ENCODE results near the gene METTL8.

METTL8 gene, protein sequence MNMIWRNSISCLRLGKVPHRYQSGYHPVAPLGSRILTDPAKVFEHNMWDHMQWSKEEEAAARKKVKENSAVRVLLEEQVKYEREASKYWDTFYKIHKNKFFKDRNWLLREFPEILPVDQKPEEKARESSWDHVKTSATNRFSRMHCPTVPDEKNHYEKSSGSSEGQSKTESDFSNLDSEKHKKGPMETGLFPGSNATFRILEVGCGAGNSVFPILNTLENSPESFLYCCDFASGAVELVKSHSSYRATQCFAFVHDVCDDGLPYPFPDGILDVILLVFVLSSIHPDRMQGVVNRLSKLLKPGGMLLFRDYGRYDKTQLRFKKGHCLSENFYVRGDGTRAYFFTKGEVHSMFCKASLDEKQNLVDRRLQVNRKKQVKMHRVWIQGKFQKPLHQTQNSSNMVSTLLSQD

DNA sequence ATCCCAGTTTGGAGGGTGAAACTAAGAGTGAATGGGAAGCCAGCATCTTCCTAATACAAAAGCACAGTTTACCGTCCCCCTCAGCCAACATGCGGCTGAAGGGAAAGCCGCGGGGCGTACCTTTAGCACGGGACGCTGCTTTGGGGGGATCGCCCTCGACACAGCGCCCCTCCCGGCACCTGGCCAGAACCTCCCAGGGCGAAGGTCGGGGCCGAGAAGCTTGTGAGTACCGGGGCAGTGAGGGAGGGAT, at the start of gene METTL8:
METTL8 (minus strand) TSS at position 228 of the 250 bp plus-strand sequence. CDS start 41,805 bp downstream, outside the sequence.
- no peak for DNase-seq (ENCODE audit: low read depth in 2 of 2)

DNA sequence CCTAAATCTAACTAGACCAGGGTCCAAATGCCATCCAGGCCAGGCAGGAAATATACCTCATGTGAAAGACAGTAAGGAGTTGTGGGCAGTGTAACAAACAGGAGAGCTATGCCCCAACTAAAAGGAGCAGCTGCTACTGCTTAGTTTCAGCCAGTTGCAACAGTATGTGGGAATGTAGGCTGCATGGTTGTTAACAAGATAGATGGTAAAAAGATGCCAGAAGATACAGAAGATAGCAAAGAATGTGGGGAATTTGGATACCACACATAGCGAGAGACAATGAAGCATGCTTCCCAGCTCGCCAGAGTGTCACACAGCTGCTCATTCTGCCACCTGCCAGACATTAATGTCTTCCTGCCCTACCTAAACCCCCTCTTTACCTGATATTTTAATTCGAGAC, 49.1 kb upstream of the METTL8 start:
- DNase-seq (ENCODE audit: low read depth in 2 of 2): no peak

DNA sequence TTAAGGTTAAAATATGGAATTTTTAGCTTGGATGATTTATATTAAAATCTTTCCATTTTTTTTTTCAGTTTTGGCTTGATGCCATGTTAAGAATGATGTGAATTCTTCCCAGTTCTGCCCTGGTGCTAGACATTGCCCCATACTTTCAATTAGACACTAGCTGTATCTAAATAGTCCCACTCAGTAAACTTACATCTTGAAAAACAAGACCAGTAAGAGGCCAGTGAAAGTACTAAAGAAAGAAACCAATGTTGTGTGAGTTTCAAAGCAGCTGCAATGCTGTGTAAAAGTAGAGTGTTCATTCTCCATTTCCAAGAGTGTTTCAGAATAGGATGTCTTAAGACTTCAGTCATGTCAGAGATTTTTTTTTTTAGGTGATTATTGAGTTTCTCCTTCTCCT, 48.5 kb upstream of the METTL8 start:
- DNase-seq (ENCODE audit: low read depth in 2 of 2): no peak

DNA sequence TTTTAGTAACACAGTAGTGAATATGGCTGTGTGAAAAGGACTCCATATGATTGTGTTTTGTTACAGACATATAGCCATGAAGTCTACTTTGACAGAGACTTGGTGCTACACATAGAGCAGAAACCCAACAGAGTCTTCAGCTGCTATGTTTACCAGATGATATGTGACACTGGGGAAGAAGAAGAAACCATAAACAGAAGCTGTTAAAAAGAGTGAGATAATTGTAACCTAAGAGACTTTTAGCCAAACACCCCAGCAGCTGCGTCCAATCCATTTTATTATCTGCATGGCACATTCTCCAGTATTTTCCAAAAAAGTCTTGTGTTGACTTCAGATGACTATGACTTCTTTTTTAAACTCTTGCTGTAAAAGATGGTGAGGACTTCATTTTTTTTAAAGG, 47.1 kb upstream of the METTL8 start:
- no peak for DNase-seq (ENCODE audit: low read depth in 2 of 2)

DNA sequence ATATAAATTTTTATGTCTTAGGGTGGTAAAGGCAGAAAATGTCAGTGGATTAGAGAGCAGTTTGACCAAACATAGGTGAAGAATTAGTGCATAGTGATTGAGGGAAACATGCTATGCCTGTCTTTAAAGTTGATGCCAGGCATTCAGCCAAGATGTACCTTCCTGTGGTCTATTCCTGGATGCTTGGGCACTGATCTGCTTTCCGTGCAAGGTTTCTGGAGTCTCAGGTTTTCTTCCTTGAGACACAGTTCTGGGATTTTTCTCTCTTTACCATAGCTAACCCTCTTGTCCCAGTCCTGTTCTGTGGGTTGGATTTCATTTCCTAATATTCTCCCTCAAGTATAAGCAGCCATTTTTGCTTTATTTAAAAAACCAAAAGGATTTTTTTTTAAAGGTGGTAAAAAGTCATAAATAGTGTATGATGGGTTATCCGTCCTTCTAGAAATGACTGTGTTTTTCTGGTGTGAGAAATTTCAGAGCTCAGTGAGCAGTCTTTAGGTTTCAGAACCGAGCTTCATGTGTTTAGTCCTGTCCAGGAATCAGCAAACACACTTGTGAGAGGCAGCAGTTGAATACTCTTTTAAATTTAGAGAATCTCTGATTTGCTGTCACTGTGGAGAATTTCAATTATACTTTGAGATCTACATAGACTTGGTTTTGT, 45.5 kb upstream of the METTL8 start:
- DNase-seq (ENCODE audit: low read depth in 2 of 2): no peak

DNA sequence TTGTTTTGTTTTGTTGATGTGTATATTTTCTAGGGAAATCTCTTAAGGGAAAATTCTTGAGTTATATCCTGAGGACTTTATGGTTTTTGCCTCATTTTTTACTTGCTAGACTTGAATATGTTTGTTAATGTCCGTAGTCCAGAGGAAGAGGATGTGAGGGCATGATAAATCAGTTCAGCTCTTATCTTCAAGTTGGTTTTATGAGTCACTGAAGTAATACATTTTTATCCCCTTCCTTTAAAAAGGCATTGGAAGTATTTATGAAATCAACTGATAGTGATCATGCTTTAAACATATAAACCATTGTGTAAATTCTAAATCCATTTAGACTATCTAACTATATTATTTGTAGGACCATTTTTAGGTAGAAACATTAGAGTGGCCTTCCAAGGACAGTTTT, 44.6 kb upstream of the METTL8 start:
- no peak for DNase-seq (ENCODE audit: low read depth in 2 of 2)

DNA sequence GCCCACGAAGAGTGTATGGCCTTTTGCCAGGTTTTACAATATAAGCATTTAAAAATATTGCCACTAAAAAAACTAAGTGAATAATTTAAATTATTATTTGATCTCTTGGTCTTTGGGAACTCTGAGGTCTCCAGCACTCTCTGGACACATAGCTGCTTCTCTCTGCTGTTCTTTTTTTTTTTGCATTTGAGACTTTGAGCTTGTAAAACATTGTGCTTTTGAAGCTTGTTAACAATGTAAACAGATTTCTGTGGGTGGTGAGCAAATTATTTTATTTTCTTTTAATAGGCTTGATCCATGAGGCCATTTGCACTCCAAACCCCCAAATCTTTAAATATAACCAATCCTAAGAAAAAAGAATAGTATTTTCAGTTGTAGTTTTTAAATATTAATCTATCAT, 42.2 kb upstream of the METTL8 start:
- no peak for DNase-seq (ENCODE audit: low read depth in 2 of 2)

DNA sequence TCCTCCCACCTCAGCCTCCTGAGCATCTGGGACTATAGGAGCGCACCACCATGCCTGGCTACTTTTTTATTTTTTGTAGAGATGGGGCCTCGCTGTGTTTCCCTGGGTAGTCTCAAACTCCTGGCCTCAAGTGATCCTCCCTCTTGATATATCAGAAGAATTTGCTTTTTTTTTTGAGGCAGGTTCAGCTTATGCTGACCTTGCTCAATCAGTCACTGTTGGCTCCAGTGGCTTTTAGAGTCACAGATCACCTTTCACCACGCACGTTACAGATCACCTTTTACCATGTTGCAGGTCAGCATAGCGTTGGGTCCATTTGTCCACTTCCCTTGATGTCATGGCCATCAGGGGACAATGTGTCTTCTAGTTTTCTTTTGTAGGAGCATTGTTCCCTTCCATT, 36.3 kb upstream of the METTL8 start:
- DNase-seq (ENCODE audit: low read depth in 2 of 2): no peak

DNA sequence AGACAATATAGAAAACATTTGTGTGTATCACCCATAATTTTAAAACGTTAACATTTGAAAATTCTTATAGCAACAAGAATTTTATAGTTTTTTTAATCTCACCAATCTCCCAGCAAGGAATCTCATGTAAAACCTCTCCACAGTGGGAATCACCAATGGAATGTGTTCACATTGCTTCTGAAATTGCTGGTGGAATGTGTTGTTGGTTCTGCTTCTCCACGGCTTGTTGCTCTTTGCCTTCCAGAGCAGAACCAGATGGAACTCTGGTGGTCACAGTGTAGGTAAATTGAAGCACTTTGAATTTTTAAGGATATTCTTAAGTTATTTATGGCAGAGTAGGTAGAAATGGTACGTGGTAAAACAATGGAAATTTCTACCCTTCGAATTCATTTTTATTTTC, 35.4 kb upstream of the METTL8 start:
- no peak for DNase-seq (ENCODE audit: low read depth in 2 of 2)

DNA sequence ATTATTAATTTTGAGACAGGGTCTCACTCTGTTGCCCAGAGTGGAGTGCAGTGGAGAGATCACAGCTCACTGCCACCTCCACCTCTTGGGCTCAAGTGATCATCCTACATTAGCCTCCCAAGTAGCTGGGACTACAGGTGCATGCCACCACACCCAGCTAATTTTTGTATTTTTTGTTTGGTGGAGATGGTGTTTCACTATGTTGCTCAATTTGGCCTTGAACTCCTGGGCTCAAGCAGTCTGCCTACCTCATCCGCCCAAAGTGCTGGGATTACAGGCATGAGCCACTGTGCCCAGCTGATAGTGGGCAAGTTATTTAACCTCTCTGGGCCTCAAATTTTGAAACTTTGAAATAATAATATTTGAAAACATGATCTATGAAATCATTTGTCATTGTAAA, 26.7 kb upstream of the METTL8 start:
- no peak for DNase-seq (ENCODE audit: low read depth in 2 of 2)

DNA sequence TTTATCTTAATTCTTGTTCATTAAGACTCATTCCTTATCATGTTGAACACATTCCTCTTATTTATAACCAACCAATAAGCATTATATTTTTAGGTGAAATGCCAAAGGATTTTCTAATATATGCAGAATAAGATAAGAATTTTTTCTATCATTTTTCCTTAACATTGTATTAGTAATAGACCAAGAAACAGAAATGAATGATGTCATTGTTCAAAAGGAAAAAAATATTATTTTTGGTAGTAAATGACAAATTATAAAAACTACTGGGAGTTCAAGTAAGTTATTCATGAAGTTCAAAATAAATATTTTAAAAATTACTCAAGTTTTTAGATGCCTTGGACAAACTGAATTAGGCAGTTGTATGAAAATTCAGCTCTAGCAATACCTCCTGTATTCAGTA, 25.7 kb upstream of the METTL8 start:
- no peak for DNase-seq (ENCODE audit: low read depth in 2 of 2)

DNA sequence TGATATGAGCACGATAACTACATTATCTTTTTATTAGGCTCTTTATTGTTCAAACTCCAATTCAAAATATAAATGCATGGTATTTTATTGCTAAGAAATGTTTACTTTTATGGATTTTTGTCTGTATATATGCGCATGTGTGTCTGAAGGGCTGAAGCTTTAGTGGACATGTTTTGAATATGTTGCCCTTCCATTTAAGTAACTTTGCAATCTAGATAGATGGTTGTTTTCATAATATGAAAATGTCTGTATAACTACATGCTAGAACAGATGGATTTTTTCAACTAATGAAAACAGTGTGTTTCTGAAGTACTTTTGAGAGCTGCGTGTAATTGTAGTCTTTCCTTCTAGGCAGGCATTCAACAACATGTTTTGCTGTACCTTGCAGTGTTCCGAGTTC, 19.0 kb upstream of the METTL8 start:
- no peak for DNase-seq (ENCODE audit: low read depth in 2 of 2)

DNA sequence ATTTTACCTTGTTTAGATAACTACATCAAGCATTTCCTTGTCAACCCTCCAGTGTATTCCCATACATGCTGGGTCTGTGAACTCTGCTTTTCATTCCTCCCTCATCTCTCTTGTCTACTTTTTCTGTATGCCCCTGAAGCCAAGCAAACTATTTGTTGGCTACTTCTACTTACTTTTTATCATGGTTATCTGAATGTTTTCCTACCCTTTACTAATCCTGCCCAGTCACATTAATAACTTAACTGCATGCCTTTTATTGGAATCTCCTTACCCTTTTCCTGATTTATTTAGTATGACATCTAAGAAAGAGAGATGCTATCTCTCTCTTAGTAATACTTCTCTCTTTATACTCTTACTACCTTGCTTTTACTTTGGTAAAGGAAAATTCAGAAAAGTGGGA, 17.3 kb upstream of the METTL8 start:
- no peak for DNase-seq (ENCODE audit: low read depth in 2 of 2)

DNA sequence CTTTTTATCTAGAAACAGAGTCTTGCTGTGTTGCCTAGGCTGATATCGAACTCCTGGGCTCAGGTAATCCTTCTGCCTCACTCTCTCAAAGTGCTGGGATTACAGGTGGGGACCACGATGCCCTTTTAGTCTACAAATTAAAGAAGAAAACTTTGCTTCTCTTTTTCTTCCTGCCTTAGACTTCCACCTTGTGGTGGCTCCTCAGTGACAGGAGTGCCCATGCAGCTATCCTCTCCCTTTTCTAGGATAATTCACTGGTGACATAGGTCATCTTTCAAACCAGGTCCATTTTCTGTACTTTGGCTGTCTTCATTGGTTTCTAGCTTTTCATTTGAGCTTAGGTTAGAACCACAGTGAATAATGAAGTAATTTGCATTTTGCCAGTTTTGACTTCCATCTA, 13.9 kb upstream of the METTL8 start:
- no peak for DNase-seq (ENCODE audit: low read depth in 2 of 2)

DNA sequence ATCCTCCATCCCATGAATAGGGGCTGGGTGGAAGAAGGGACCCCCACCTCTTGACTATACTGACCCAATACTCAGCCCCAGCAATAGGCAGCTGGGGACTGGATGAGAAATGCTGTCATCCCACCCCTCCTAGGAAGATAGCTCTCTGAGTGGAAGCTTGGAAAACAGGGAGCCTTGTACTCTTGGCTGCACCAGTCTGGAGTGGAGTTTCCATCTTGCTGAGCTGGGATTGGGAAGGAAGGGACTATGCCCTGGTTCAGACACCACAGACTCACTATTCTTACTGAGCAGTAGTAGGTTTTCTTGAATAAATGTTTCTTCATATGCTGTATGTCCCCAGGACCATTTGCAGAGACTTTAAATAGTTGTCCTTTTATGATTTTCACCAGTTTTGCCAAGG, 7.7 kb upstream of the METTL8 start:
- DNase-seq (ENCODE audit: low read depth in 2 of 2): no peak

DNA sequence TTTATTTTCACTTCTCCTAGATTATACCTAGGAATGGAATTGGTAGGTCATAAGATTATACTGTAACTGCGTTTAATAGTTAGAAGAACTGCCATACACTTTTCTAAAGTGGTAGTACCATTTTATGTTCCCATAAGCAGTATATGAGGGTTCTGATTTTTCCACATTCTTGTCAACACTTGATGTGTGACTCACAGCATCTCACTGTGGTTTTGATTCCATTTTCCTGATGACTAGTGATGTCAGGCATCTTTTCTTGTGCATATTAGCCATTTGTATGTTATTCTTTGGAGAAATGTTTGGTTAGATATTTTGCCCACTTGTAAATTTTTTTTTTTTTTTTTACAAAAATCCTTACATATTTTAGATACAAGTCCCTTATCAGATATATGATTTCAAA, 2.5 kb upstream of the METTL8 start:
- DNase-seq (ENCODE audit: low read depth in 2 of 2): no peak

DNA sequence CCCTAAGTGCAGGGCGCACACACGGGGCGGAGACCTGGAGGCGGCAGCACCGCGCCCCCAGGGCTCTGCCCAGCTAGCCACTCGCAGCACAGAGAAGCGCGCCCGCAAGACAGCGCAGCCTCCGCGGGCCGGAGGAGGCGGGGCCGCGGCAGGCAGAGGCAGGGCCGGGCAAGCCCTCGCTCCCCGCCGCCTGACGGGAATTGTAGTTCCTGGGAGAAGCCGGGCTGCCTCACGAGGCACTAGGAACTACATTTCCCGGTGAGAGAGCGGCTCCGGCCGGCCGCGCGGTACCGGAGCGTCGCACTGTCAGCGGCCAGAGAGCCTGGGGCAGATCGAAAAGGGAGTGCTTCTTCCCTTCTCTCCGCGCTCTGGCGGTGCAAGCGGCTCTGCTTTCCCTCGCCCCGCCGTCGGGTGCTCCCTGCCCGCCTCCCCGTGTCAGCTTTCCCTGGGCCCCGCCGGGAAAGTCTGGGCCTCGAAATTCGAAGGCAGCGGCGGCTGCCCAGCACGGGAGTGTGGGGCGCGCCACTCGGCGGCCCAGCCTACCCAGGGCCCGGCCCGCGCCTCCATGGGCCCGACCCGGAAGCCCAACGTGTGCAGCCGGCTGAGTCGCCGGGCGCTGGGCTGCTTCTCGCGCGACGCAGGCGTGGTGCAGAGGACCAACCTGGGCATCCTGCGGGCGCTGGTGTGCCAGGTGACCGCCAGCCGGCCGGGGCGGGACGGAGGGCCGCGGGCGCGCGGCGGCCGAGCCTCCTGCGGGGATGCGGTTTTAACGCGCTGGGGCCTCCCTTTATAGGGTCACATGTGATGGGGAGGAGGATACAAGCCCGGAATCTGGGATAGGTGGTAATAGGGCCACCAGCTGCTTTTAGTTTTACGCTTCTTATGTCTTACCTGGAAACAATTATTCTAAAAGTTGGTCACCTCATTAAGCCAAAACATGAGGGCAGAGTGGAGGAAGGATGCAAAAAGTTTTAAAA, 511 bp upstream of the METTL8 start, which contains the start of gene DCAF17:
DCAF17 (plus strand) TSS at position 214 of the 977 bp plus-strand sequence; CDS start at position 566, 352 bp downstream.
- peak; percentile 84 to 88 for DNase-seq (ENCODE audit: low read depth in 2 of 2)

DNA sequence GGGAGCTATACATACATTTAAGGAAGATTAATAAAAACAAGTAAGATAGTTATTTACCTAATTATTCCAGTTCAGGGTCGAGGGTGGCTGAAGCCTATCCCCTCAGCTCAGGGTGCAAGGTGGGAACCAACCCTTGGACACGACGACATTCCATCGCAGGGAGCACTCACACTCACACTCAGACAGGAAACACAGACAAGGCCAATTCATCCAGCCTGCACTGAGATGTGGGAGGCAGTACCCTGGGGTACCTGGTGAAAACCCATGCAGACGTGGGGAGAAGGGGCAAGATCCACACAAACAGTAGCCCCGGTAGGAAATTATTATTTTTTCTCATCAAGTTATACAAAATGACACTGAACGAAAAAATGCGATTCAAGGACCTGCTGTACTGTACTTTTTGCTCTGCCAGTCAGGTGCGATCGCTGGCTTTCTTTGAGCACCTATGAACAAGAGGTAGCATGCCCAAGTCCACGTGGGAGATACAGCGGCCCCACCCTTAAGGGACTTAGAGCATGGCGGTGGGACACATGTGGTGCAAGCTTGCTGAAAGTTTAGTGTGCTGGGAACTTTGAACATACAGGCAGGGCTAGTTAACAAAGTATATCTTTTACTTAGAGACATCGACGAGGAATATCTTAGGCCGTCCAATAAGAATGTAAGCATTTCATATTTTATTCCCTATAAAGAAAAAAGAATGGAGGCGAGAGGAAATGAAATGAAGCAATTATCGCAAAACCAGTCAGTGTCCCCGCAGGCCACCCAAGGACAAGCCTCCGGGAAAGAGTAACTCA, 624 bp downstream of the METTL8 start:
- DNase-seq (ENCODE audit: low read depth in 2 of 2): peak in 1 of 2 donors; percentile 33

DNA sequence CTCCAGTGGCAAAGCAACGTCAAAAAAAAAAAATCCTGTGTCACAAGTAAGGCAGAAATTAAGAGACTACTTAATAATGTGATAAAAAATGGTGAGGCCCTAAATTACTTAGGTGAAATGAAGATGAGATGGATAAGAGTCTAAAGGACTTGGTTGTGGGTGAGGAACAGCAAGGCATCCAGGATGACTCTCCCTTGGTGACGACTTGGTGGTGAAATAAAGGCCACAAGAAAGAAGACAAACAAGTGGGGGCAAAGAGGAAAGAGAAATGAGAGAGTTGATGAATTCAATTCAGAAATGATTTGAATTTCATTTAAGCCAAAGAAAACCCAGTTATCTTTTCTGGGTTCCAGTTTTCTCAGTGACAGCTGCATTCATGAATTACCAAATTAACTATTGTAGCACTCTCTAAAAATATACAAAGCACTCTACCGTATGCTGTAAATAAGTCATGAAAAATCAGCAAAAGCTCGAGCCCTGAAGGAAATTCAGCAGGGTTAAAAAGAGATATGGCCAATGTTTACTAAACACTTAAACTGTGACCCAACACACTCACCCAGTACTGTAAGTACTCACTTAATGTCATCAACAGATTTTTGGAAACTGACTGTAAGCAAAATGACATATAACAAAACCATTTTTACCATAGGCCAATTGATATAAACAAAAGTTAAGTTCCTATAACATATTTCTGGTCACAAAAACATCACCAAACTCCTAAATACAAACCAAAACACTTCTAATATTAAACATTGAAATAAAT, 1.4 kb downstream of the METTL8 start:
- DNase-seq (ENCODE audit: low read depth in 2 of 2): no peak

DNA sequence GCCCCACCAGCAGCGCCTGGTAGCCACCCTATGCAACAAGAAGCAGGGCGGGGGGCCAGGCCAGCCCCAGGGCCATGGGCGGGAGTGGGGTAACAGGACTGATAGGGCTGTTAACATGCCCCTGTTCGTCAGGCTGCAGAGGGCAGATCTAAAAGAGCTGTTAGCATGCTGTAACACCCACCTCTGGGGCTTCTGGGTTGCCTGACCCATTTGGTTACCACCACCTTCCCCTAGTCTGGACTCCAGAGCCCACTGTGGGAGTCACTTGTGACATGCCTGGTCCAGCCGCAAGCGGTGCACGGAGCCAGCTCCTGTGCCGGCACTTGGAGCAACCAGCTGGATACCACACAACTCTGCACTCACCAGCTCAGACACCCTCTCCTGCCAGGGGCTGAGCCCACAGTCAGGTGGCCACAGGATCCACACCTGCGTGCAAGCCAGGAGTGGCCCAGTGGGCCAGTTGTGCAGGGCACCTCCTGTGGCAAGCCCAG, 2.1 kb downstream of the METTL8 start:
- no peak for DNase-seq (ENCODE audit: low read depth in 2 of 2)

Measured in activated CD4-positive, alpha-beta T cell treated with anti-CD3 and anti-CD28 coated beads for 24 hours (primary cell).